H1 (cell line): ENCODE results near the gene TRIM39. TPM values are rescaled to one million over a fixed set of nuclear protein-coding genes. Genes with fewer than 3 reads are reported as not detected.
A peak's percentile ranks its signal among the peaks of the same experiment; 100 is the strongest.

Source experiments
- CTCF ChIA-PET: fragments of 300-600 bp; sonication (Branson Sonifier 250); formaldehyde crosslinking; loops from one replicate; lab custom pipeline; 2021; ENCODE audit not compliant: partially characterized antibody; lab: Charles Lee
- POLR2A ChIA-PET: fragments of 300-600 bp; sonication (Branson Sonifier 250); formaldehyde crosslinking; loops from one replicate; lab custom pipeline; 2021; ENCODE audit warnings: inconsistent platforms; ENCODE audit not compliant: partially characterized antibody; lab: Charles Lee
- DNase-seq, 2 experiments: peaks; one replicate each; pipeline versions ENCODE4 v3.0.0 to v3.0.0-alpha.2; 2010 to 2022; ENCODE audit warnings: low spot score in 2 of 2, low read depth in 1 of 2, mixed read lengths in 1 of 2
- FAIRE-seq: peaks from 2 replicates; lab custom pipeline; 2011; peaks lifted over from hg19 to GRCh38; lab: Jason Lieb, UNC
- H2AFZ ChIP-seq: 2 replicates; pipeline ENCODE4 v1.8.1; 2012; ENCODE audit warnings: low read length, inconsistent platforms
- H2AK5ac ChIP-seq: 2 replicates; pipeline ENCODE4 v1.6.1; 2013; ENCODE audit warnings: low read depth, low read length
- H2BK120ac ChIP-seq: replicated peaks from 2 replicates; pipeline ENCODE3; 2013; ENCODE audit warnings: low read depth, low read length, inconsistent platforms
- H2BK12ac ChIP-seq: 2 replicates; pipeline ENCODE4 v1.6.1; 2013; ENCODE audit warnings: low read depth, low read length
- H2BK15ac ChIP-seq: 2 replicates; pipeline ENCODE4 v1.6.1; 2013; ENCODE audit warnings: low read length
- H2BK20ac ChIP-seq: 2 replicates; pipeline ENCODE4 v1.6.1; 2013; ENCODE audit warnings: low read length
- H2BK5ac ChIP-seq: 2 replicates; pipeline ENCODE4 v1.6.1; 2013; ENCODE audit warnings: low read depth, low read length
- H3K14ac ChIP-seq: 2 replicates; pipeline ENCODE4 v1.6.1; 2013; ENCODE audit warnings: inconsistent platforms; ENCODE audit not compliant: insufficient read length
- H3K18ac ChIP-seq: 2 replicates; pipeline ENCODE4 v1.6.1; 2013; ENCODE audit warnings: low read length; ENCODE audit errors: extremely low read depth
- H3K23ac ChIP-seq: 2 replicates; pipeline ENCODE4 v1.6.1; 2013; ENCODE audit warnings: inconsistent platforms; ENCODE audit not compliant: insufficient read length
- H3K23me2 ChIP-seq: 2 replicates; pipeline ENCODE4 v1.6.1; 2013; ENCODE audit warnings: low read depth, low read length
- H3K27ac ChIP-seq: 2 replicates; pipeline ENCODE4 v1.6.1; 2011; ENCODE audit warnings: low read depth, low read length, inconsistent platforms
- H3K27me3 ChIP-seq, 4 experiments: replicated peaks in 1 of 4; 1 replicate in 1 of 4; 2 replicates in 3 of 4; pipeline versions ENCODE4 v1.6.1 to v1.8.1; 2011 to 2013; ENCODE audit warnings: low read length in 3 of 4, mild to moderate bottlenecking in 3 of 4, inconsistent platforms in 2 of 4, mixed read lengths in 2 of 4, moderate library complexity in 1 of 4; ENCODE audit not compliant: control insufficient read depth in 3 of 4, insufficient read depth in 3 of 4; ENCODE audit errors: extremely low read depth in 1 of 4
- H3K36me3 ChIP-seq, 4 experiments: 2 replicates each; pipeline versions ENCODE4 v1.6.1 to v1.8.1; 2011 to 2013; ENCODE audit warnings: mild to moderate bottlenecking in 4 of 4, low read length in 3 of 4, moderate library complexity in 2 of 4, control low read depth in 1 of 4, inconsistent platforms in 1 of 4; ENCODE audit not compliant: insufficient read depth in 4 of 4, control insufficient read depth in 2 of 4
- H3K4ac ChIP-seq: replicated peaks from 2 replicates; pipeline ENCODE3; 2013; ENCODE audit warnings: low read length, low read depth, mixed read lengths, inconsistent platforms; ENCODE audit not compliant: insufficient read length
- H3K4me1 ChIP-seq, 4 experiments: replicated peaks in 1 of 4; 1 replicate in 1 of 4; 2 replicates in 3 of 4; pipeline versions ENCODE4 v1.6.1 to v1.8.1; 2011 to 2013; ENCODE audit warnings: low read length in 3 of 4, inconsistent platforms in 2 of 4, mixed read lengths in 1 of 4; ENCODE audit not compliant: insufficient read depth in 4 of 4, control insufficient read depth in 3 of 4
- H3K4me2 ChIP-seq, 2 experiments: 2 replicates each; pipeline versions ENCODE4 v1.6.1 to v1.8.1; 2011 to 2013; ENCODE audit warnings: low read depth in 2 of 2, low read length in 2 of 2, control low read depth in 1 of 2, inconsistent platforms in 1 of 2, mild to moderate bottlenecking in 1 of 2; ENCODE audit not compliant: insufficient read depth in 1 of 2
- H3K4me3 ChIP-seq, 4 experiments: fragments of 200-600, 300-600 bp in 1 of 4; sonication (generic), shearing (Covaris generic), sonication (Bioruptor Twin) in 1 of 4; 2 replicates each; pipeline versions ENCODE4 v1.5.1 to v1.8.1; 2011 to 2016; ENCODE audit warnings: low read length in 4 of 4, low read depth in 3 of 4, control low read depth in 2 of 4, inconsistent platforms in 2 of 4, mild to moderate bottlenecking in 2 of 4, mixed read lengths in 1 of 4, moderate library complexity in 1 of 4; ENCODE audit not compliant: insufficient read depth in 2 of 4; ENCODE audit errors: extremely low read depth in 1 of 4
- H3K56ac ChIP-seq: replicated peaks from 2 replicates; pipeline ENCODE3; 2013; ENCODE audit warnings: low read depth, mild to moderate bottlenecking, mixed read lengths, low read length, inconsistent platforms; ENCODE audit not compliant: insufficient read length
- H3K79me1 ChIP-seq: 2 replicates; pipeline ENCODE4 v1.6.1; 2013; ENCODE audit warnings: low read depth, low read length, control low read depth
- H3K79me2 ChIP-seq, 2 experiments: 2 replicates each; pipeline versions ENCODE4 v1.6.1 to v1.8.1; 2012 to 2013; ENCODE audit warnings: low read length in 2 of 2, mild to moderate bottlenecking in 2 of 2, inconsistent platforms in 1 of 2; ENCODE audit not compliant: insufficient read depth in 2 of 2, control insufficient read depth in 1 of 2
- H3K9ac ChIP-seq, 4 experiments: replicated peaks in 1 of 4; 1 replicate in 1 of 4; 2 replicates in 3 of 4; pipeline versions ENCODE4 v1.6.1 to v1.8.1; 2011 to 2013; ENCODE audit warnings: low read depth in 3 of 4, low read length in 3 of 4, control low read depth in 2 of 4, mild to moderate bottlenecking in 2 of 4, moderate library complexity in 2 of 4, inconsistent platforms in 1 of 4; ENCODE audit errors: extremely low read depth in 1 of 4
- H3K9me3 ChIP-seq, 2 experiments: 2 replicates each; pipeline versions ENCODE4 v1.6.1 to v1.8.1; 2012 to 2013; ENCODE audit warnings: mild to moderate bottlenecking in 2 of 2, moderate library complexity in 2 of 2, control low read depth in 1 of 2, inconsistent platforms in 1 of 2, low read depth in 1 of 2, low read length in 1 of 2, mixed read lengths in 1 of 2; ENCODE audit not compliant: insufficient read depth in 2 of 2
- H4K20me1 ChIP-seq, 2 experiments: replicated peaks in 1 of 2; 2 replicates each; pipeline versions ENCODE3 to v1.8.1; 2011 to 2013; ENCODE audit warnings: inconsistent platforms in 2 of 2, low read length in 2 of 2, mild to moderate bottlenecking in 1 of 2; ENCODE audit not compliant: insufficient read depth in 2 of 2, control insufficient read depth in 1 of 2
- H4K5ac ChIP-seq: 2 replicates; pipeline ENCODE4 v1.6.1; 2013; ENCODE audit warnings: low read length, low read depth, mixed read lengths, inconsistent platforms; ENCODE audit not compliant: insufficient read length
- H4K8ac ChIP-seq: 2 replicates; pipeline ENCODE4 v1.8.0; 2013; ENCODE audit warnings: mild to moderate bottlenecking, moderate library complexity, low read length, inconsistent platforms; ENCODE audit not compliant: insufficient read depth; ENCODE audit errors: extremely low read depth
- H4K91ac ChIP-seq: replicated peaks from 2 replicates; pipeline ENCODE3; 2013; ENCODE audit warnings: low read length, mixed read lengths, inconsistent platforms; ENCODE audit not compliant: insufficient read length
- CREB1 ChIP-seq: IDR thresholded peaks from 2 replicates; pipeline ENCODE4 v1.6.1; 2012; ENCODE audit warnings: inconsistent platforms
- KDM1A ChIP-seq: fragments of 200-600, 300-600 bp; sonication (generic); IDR thresholded peaks from 2 replicates; pipeline ENCODE4 v1.7.1; 2016; ENCODE audit warnings: mild to moderate bottlenecking, low read length, borderline replicate concordance
- RAD21 ChIP-seq, 2 experiments: IDR thresholded peaks in 1 of 2; conservative IDR thresholded peaks in 1 of 2; 2 replicates each; pipeline ENCODE4 v1.6.1; 2011; ENCODE audit warnings: low read depth in 2 of 2, low read length in 2 of 2, improper control_type of control experiment in 1 of 2, inconsistent platforms in 1 of 2, mild to moderate bottlenecking in 1 of 2, moderate library complexity in 1 of 2
- RNF2 ChIP-seq: fragments of 200-900, 300-1000 bp; sonication (generic); IDR thresholded peaks from 2 replicates; pipeline ENCODE4 v1.7.1; 2016; ENCODE audit warnings: borderline replicate concordance, low read depth, mild to moderate bottlenecking, antibody characterized with exemption, low read length; ENCODE audit not compliant: poor library complexity, severe bottlenecking; ENCODE audit errors: missing control alignments
- RXRA ChIP-seq: IDR thresholded peaks from 2 replicates; pipeline ENCODE4 v1.6.1; 2011; ENCODE audit warnings: low read depth, mild to moderate bottlenecking, low read length, moderate library complexity; ENCODE audit not compliant: insufficient read depth
- SP2 ChIP-seq: IDR thresholded peaks from 2 replicates; pipeline ENCODE4 v1.6.1; 2012; ENCODE audit warnings: mild to moderate bottlenecking, low read length, inconsistent platforms
- TAF1 ChIP-seq: IDR thresholded peaks from 2 replicates; pipeline ENCODE4 v1.6.1; 2011; ENCODE audit warnings: mild to moderate bottlenecking, low read depth, low read length
- ZNF274 ChIP-seq: IDR thresholded peaks from 2 replicates; pipeline ENCODE4 v1.7.0; 2012; ENCODE audit warnings: low read length, borderline replicate concordance; ENCODE audit errors: extremely low read depth
- WGBS, 2 experiments: shearing (Covaris generic) in 1 of 2; methylation state at CpG; one replicate each; pipeline versions ENCODE4 v1.1.6 to v1.1.7; 2013 to 2015; ENCODE audit warnings: low lambda C conversion rate in 2 of 2, mixed read lengths in 2 of 2, inconsistent platforms in 1 of 2, low coverage in 1 of 2, missing lambda C conversion rate in 1 of 2; ENCODE audit not compliant: insufficient replicate concordance in 2 of 2, insufficient coverage in 1 of 2, insufficient read length in 1 of 2; ENCODE audit errors: extremely low coverage in 1 of 2, missing lambda C conversion rate in 1 of 2; 5-methylcytosine and 5-hydroxymethylcytosine counted together
- polyA plus RNA-seq, 7 experiments: library from polyadenylated mRNA; depleted of rRNA in 3 of 7; stranded (reverse) in 5 of 7; unstranded in 2 of 7; fragments of >200 nt in 5 of 7; fragments of 200-250 nt in 2 of 7; gene quantifications; 1 replicate in 5 of 7; 2 replicates in 1 of 7; 4 replicates in 1 of 7; pipeline versions ENCODE4 v1.2.1 to v1.2.3, GENCODE V29; 2011 to 2013; ENCODE audit warnings: missing spikeins in 2 of 7, mixed read lengths in 2 of 7
- total RNA-seq: library from RNA; stranded (reverse); fragmentation: NEBNext Ultra II Directional; extraction: Animal tissue kit (Norgen Biotek cat#: 25700); gene quantifications from 2 replicates; pipeline ENCODE4 v1.2.1, GENCODE V29; 2021
- TF ChIP-seq, protein P1 (sequence below): IDR thresholded peaks from 2 replicates; pipeline ENCODE4 v1.6.1; 2012; ENCODE audit warnings: low read length, inconsistent platforms

TRIM39 gene
- total and polyA plus RNA-seq, 2 of the 8 experiments (the other 6 are each of a cell fraction or from before 2014, with no cell fraction given), result 7.3 to 26.1 TPM

DNA sequence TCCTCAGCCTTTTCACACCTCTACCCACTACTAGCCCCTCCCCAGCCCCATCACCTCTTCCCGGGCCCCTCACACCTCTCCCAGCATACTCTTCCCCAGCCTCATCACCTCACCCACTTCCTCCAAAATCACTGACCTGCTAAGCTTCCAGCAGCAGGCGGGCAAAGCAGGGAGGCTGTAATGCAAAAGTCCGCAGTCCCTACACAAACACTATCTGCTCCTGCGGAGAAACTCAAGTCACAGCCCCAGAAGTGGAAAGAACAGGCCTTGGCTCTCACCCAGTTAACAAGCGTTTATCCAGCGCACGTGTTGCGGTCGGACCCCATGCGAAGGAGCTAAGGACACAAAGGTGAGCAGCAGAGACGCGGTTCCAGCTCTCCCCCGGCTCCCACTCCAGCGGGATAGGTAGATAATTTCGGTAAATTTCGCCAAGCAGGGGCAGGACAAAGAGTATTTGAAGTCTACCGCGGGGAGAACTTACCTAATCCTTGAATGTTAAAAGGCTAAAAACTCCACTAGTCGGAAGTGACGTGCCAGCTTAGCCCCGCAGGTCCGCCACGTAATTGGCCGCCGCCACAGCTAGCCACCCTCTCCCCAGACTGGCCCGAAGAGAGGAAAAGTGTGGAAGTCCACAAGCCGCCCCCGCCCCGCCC lies 728 bp upstream of the TRIM39 start:
- Histone ChIP-seq H4K91ac (peak overlapping the region; percentile 95), H3K79me2 (peaks cover 8 to 56% of the 10 kb centered on the region in 2 experiments; a peak in 3 of 4 replicates), H3K23ac (no peak overlapping the region), H2AFZ (no peak overlapping the region), H2BK20ac (no peak overlapping the region), H3K56ac (peak overlapping the region; percentile 27), H3K27ac (peak overlapping the region; percentile 94), H4K5ac (peak overlapping the region; percentile 96), H2BK120ac (peak overlapping the region; percentile 9), H3K4me2 (peak overlapping the region; percentile 84 to 93), H3K9ac (peak overlapping the region; percentile 84 to 96 (median 90)), H3K14ac (no peak overlapping the region), H2BK12ac (peak overlapping the region; percentile 70), H2AK5ac (no peak overlapping the region), H3K4me3 (peak overlapping the region; percentile 67 to 83 (median 77)), H3K79me1 (peaks cover 2% of the 10 kb centered on the region; the same call in 1 of the 2 replicates), H3K23me2 (peaks cover 4% of the 10 kb centered on the region; the same call in 1 of the 2 replicates), H4K20me1 (peaks cover 0 to 2% of the 10 kb centered on the region in 2 experiments), H2BK5ac (peak overlapping the region; percentile 82), H3K27me3 (no peaks in the 10 kb centered on the region), H3K4me1 (peaks cover 2 to 16% (median 10%) of the 10 kb centered on the region in 4 experiments), H3K36me3 (peaks cover 4 to 21% (median 13%) of the 10 kb centered on the region in 4 experiments; a peak in 7 of 8 replicates), H2BK15ac (peak overlapping the region; percentile 1; the same call in 1 of the 2 replicates), H3K9me3 (no peaks in the 10 kb centered on the region), H4K8ac (peak overlapping the region; percentile 98; the same call in 1 of the 2 replicates), H3K4ac (peak overlapping the region; percentile 24), H3K18ac (peak overlapping the region; percentile 71)
- WGBS, 2 experiments, result 2% methylated on average over 26 of the region's 29 CpGs; no CpG with 5 or more reads in 1 of the 2 experiments
- peak; percentile 34 to 88 for DNase-seq
- ChIA-PET POLR2A (interaction anchor here (0.6 to 6.3 kb wide), 31 partner anchors 9 to 1221 kb away, joined by 3 to 92 read pairs (median 5); partner anchors contain the start of genes NFKBIL1, RPP21 and TRIM26), CTCF (interaction anchor here (0.6 to 2.1 kb wide), 6 partner anchors 11 to 195 kb away, joined by 3 to 9 read pairs (median 4); no protein-coding TSS in a partner anchor)
- no peak for FAIRE-seq
- TF ChIP-seq KDM1A (peak; percentile 61; the same call in 1 of the 2 replicates), ZNF274 (no peak), SP2 (no peak), RXRA (no peak), RAD21 (IDR thresholded peaks at IDR 0.05 in 1 of 2, conservative IDR thresholded peaks at IDR 0.05 in 1 of 2; ENCODE audit: low read depth in 2 of 2, low read length in 2 of 2) (no peak), CREB1 (peak; percentile 84), RNF2 (peak; percentile 30), TAF1 (peak; percentile 63)
- TF ChIP-seq, protein P1, sequence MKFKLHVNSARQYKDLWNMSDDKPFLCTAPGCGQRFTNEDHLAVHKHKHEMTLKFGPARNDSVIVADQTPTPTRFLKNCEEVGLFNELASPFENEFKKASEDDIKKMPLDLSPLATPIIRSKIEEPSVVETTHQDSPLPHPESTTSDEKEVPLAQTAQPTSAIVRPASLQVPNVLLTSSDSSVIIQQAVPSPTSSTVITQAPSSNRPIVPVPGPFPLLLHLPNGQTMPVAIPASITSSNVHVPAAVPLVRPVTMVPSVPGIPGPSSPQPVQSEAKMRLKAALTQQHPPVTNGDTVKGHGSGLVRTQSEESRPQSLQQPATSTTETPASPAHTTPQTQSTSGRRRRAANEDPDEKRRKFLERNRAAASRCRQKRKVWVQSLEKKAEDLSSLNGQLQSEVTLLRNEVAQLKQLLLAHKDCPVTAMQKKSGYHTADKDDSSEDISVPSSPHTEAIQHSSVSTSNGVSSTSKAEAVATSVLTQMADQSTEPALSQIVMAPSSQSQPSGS, result peak; percentile 57; the same call in 1 of the 2 replicates
